Vagina (tissue), 2 donors: ENCODE results near the gene SORCS2.

Experiments
- POLR2A ChIP-seq, 2 donors: fragments of 450-650 bp; IDR thresholded peaks; one replicate each; pipeline ENCODE4 v1.6.1; 2017; ENCODE audit warnings: antibody characterized with exemption in 2 of 2, mild to moderate bottlenecking in 2 of 2, moderate library complexity in 2 of 2
- POLR2AphosphoS5 ChIP-seq, 2 donors: sonication (generic); formaldehyde crosslinking; IDR thresholded peaks; one replicate each; pipeline ENCODE4 v1.9.0; 2017; ENCODE audit warnings: antibody characterized with exemption in 2 of 2, mild to moderate bottlenecking in 2 of 2, low read depth in 1 of 2; ENCODE audit not compliant: insufficient read depth in 1 of 2
- TF ChIP-seq, protein P1 (sequence below), 3 experiments: fragments of 450-650 bp in 2 of 3; fragments of 200-600 bp in 1 of 3; sonication (generic) in 1 of 3; IDR thresholded peaks; one replicate each; pipeline ENCODE4 v1.5.1; 2017 to 2019; ENCODE audit warnings: antibody characterized with exemption in 3 of 3, mild to moderate bottlenecking in 2 of 3, moderate library complexity in 2 of 3

DNA sequence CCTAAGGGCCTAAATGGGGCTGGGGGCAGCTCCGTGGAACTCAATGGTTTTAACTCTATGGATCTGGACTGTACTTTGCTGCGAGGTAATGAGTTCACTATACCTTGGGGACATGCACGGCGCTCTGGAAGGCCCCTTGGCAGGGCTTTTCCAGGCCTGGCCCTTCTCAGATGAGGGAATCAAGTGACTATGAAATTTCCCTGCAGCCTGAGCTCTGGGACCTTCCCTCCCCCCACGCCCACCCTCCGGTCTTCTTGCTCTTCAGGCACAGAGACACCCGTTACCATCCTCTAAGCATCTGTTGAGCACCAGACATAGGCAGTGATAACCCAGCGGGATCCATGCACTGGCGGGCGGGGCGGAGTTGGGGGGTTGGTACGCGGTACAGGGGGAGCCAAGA, 133.2 kb downstream of the SORCS2 start:
- TF ChIP-seq POLR2A (IDR thresholded peaks at IDR 0.05) (no peak), POLR2AphosphoS5 (IDR thresholded peaks at IDR 0.05; ENCODE audit: insufficient read depth in 1 of 2, low read depth in 1 of 2) (no peak)
- TF ChIP-seq, protein P1, sequence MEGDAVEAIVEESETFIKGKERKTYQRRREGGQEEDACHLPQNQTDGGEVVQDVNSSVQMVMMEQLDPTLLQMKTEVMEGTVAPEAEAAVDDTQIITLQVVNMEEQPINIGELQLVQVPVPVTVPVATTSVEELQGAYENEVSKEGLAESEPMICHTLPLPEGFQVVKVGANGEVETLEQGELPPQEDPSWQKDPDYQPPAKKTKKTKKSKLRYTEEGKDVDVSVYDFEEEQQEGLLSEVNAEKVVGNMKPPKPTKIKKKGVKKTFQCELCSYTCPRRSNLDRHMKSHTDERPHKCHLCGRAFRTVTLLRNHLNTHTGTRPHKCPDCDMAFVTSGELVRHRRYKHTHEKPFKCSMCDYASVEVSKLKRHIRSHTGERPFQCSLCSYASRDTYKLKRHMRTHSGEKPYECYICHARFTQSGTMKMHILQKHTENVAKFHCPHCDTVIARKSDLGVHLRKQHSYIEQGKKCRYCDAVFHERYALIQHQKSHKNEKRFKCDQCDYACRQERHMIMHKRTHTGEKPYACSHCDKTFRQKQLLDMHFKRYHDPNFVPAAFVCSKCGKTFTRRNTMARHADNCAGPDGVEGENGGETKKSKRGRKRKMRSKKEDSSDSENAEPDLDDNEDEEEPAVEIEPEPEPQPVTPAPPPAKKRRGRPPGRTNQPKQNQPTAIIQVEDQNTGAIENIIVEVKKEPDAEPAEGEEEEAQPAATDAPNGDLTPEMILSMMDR (IDR thresholded peaks at IDR 0.05), result no peak
